ENCODE data around the gene FOXA1.

Gene FOXA1

GRCh38 chr14:37594971-37595808 is at the start of gene FOXA1, which contains the start of gene TTC6:
Gene FOXA1, minus strand, starts transcription at chr14:37595249. Its CDS starts 277 bp downstream, at chr14:37594972.
Gene TTC6, plus strand, starts transcription at chr14:37595629. Its CDS starts 26,436 bp downstream, at chr14:37622065.
- no peak for DNase-seq

GRCh38 chr14:37643701-37644100 is 48.7 kb upstream of the FOXA1 start:
- no peak for DNase-seq

GRCh38 chr14:37642125-37642524 is 47.1 kb upstream of the FOXA1 start:
- no peak for DNase-seq

GRCh38 chr14:37641117-37641516 is 46.1 kb upstream of the FOXA1 start:
- no peak for DNase-seq

GRCh38 chr14:37638599-37638998 is 43.5 kb upstream of the FOXA1 start:
- DNase-seq = no peak

- no peak for DNase-seq
Observed at GRCh38 chr14:37637341-37637740, 42.3 kb upstream of the FOXA1 start.

- DNase-seq = no peak
Observed at GRCh38 chr14:37625597-37626595, 30.8 kb upstream of the FOXA1 start.

GRCh38 chr14:37623971-37624370 is 28.9 kb upstream of the FOXA1 start:
- DNase-seq = no peak

- DNase-seq = peak; percentile 74
Observed at GRCh38 chr14:37623426-37623951, 28.4 kb upstream of the FOXA1 start.

GRCh38 chr14:37622231-37622923 is 27.3 kb upstream of the FOXA1 start:
- DNase-seq = peak; percentile 26

GRCh38 chr14:37620856-37621255 is 25.8 kb upstream of the FOXA1 start:
- DNase-seq = no peak

GRCh38 chr14:37618498-37619028 is 23.5 kb upstream of the FOXA1 start:
- DNase-seq = no peak

GRCh38 chr14:37617864-37618365 is 22.9 kb upstream of the FOXA1 start:
- no peak for DNase-seq

- DNase-seq = no peak
Observed at GRCh38 chr14:37616853-37617252, 21.8 kb upstream of the FOXA1 start.

GRCh38 chr14:37615582-37616289 is 20.7 kb upstream of the FOXA1 start:
- DNase-seq = no peak

GRCh38 chr14:37610945-37611523 is 16.0 kb upstream of the FOXA1 start:
- no peak for DNase-seq

GRCh38 chr14:37608649-37609048 is 13.6 kb upstream of the FOXA1 start:
- no peak for DNase-seq

GRCh38 chr14:37606678-37607077 is 11.6 kb upstream of the FOXA1 start:
- no peak for DNase-seq

- no peak for DNase-seq
Observed at GRCh38 chr14:37603688-37604251, 8.7 kb upstream of the FOXA1 start.

GRCh38 chr14:37602605-37603453 is 7.8 kb upstream of the FOXA1 start:
- DNase-seq = no peak
